ENCODE measurements around the gene CCL21. TPM values are rescaled to one million over a fixed set of nuclear protein-coding genes. Genes with fewer than 3 reads are reported as not detected.
"Not testable (repeated sequence)": the region's sequence is repeated elsewhere in the genome, so short reads cannot be mapped to it uniquely, and the experiment has no call there.

CCL21 gene
- total and polyA plus RNA-seq, 8 donors, result 39.1 to 212 (median 150) TPM

- H3K27ac ChIP-seq, result no peak overlapping the region
- ATAC-seq (peak; percentile 89), DNase-seq (peak in 2 of 4 donors; percentile 4 to 43)
- TF ChIP-seq CTCF (IDR thresholded peaks at IDR 0.05), result no peak
- H3K27me3 ChIP-seq, result peaks cover 0 to 5% of the 10 kb centered on the region in 2 donors
- peaks cover 0 to 2% of the 10 kb centered on the region in 2 donors for H3K4me1 ChIP-seq
- intact Hi-C loops (cut with DNase I), result no loop called here
- no peak overlapping the region for H3K4me3 ChIP-seq
- H3K9me3 ChIP-seq, result no peaks in the 10 kb centered on the region
- H3K36me3 ChIP-seq, result no peaks in the 10 kb centered on the region
These were observed 34.6 kb upstream of the CCL21 start for GRCh38 chr9:34744295-34745221.

GRCh38 chr9:34742710-34743109, 32.8 kb upstream of the CCL21 start:
- H3K36me3 ChIP-seq, result no peaks in the 10 kb centered on the region
- no peak overlapping the region for H3K27ac ChIP-seq
- no peaks in the 10 kb centered on the region for H3K9me3 ChIP-seq
- no peak for ATAC-seq
- intact Hi-C loops (cut with DNase I), result no loop called here
- H3K4me3 ChIP-seq, result no peak overlapping the region
- DNase-seq, result no peak
- no peak for TF ChIP-seq CTCF (IDR thresholded peaks at IDR 0.05)
- no peaks in the 10 kb centered on the region for H3K27me3 ChIP-seq
- peaks cover 0 to 2% of the 10 kb centered on the region in 2 donors for H3K4me1 ChIP-seq

GRCh38 chr9:34741628-34742027, 31.7 kb upstream of the CCL21 start:
- intact Hi-C loops (cut with DNase I), result no loop called here
- TF ChIP-seq CTCF (IDR thresholded peaks at IDR 0.05), result no peak
- Histone ChIP-seq H3K27me3 (no peaks in the 10 kb centered on the region), H3K4me1 (peaks cover 0 to 2% of the 10 kb centered on the region in 2 donors), H3K9me3 (no peaks in the 10 kb centered on the region), H3K36me3 (no peaks in the 10 kb centered on the region), H3K4me3 (no peak overlapping the region), H3K27ac (no peak overlapping the region)
- ATAC-seq (no peak), DNase-seq (no peak)

GRCh38 chr9:34740176-34740575, 30.2 kb upstream of the CCL21 start:
- ATAC-seq; intact Hi-C loops (cut with DNase I); H3K36me3 ChIP-seq; H3K27ac ChIP-seq; H3K9me3 ChIP-seq; DNase-seq; H3K4me1 ChIP-seq; H3K4me3 ChIP-seq; H3K27me3 ChIP-seq: not testable (repeated sequence)

GRCh38 chr9:34737677-34738260, 27.8 kb upstream of the CCL21 start:
- Histone ChIP-seq H3K4me3 (no peak overlapping the region), H3K9me3 (no peaks in the 10 kb centered on the region), H3K27ac (no peak overlapping the region), H3K36me3 (no peaks in the 10 kb centered on the region), H3K27me3 (no peaks in the 10 kb centered on the region), H3K4me1 (no peaks in the 10 kb centered on the region)
- no peak for ATAC-seq
- intact Hi-C loops (cut with DNase I), result no loop called here
- no peak for TF ChIP-seq CTCF (IDR thresholded peaks at IDR 0.05)
- DNase-seq, result no peak
